Mesendoderm (in vitro differentiated cells): ENCODE measurements around the gene CXCR6.

Experiments used
- DNase-seq: peaks from one replicate; pipeline ENCODE4 v3.0.0; 2013
- H2AK5ac ChIP-seq: 2 replicates; pipeline ENCODE4 v1.6.1; 2013; ENCODE audit warnings: low read length, inconsistent platforms
- H2BK120ac ChIP-seq: 2 replicates; pipeline ENCODE4 v1.6.1; 2013; ENCODE audit warnings: low read depth, mild to moderate bottlenecking, low read length, moderate library complexity, mixed read lengths
- H2BK15ac ChIP-seq: replicated peaks from 2 replicates; pipeline ENCODE4 v1.6.1; 2013; ENCODE audit warnings: low read depth, mild to moderate bottlenecking, moderate library complexity
- H2BK5ac ChIP-seq: 2 replicates; pipeline ENCODE4 v1.6.1; 2013; ENCODE audit warnings: low read length, inconsistent platforms
- H3K18ac ChIP-seq: 2 replicates; pipeline ENCODE4 v1.6.1; 2013; ENCODE audit warnings: mild to moderate bottlenecking, low read length, mixed read lengths
- H3K23ac ChIP-seq: one replicate; pipeline ENCODE4 v1.6.1; 2013; ENCODE audit warnings: low read length
- H3K27ac ChIP-seq: 2 replicates; pipeline ENCODE4 v1.5.1; 2013; ENCODE audit warnings: low read depth, mild to moderate bottlenecking, inconsistent platforms, low read length, moderate library complexity
- H3K27me3 ChIP-seq: 2 replicates; pipeline ENCODE4 v1.6.1; 2013; ENCODE audit warnings: low read length, control low read depth, mild to moderate bottlenecking, inconsistent platforms; ENCODE audit not compliant: insufficient read depth, poor library complexity
- H3K36me3 ChIP-seq: 2 replicates; pipeline ENCODE4 v1.6.1; 2013; ENCODE audit warnings: low read length, inconsistent platforms; ENCODE audit not compliant: control insufficient read depth, insufficient read depth
- H3K4ac ChIP-seq: one replicate; pipeline ENCODE4 v1.6.1; 2013; ENCODE audit warnings: low read depth, mild to moderate bottlenecking, low read length, moderate library complexity
- H3K4me1 ChIP-seq: 2 replicates; pipeline ENCODE4 v1.6.1; 2013; ENCODE audit warnings: low read depth, low read length, inconsistent platforms; ENCODE audit not compliant: control insufficient read depth
- H3K4me2 ChIP-seq: 2 replicates; pipeline ENCODE4 v1.6.1; 2013; ENCODE audit warnings: low read length
- H3K4me3 ChIP-seq: 2 replicates; pipeline ENCODE4 v1.5.1; 2013; ENCODE audit warnings: mild to moderate bottlenecking, low read length
- H3K56ac ChIP-seq: one replicate; pipeline ENCODE4 v1.6.1; 2013; ENCODE audit warnings: low read length
- H3K79me1 ChIP-seq: 2 replicates; pipeline ENCODE4 v1.6.1; 2013; ENCODE audit warnings: low read length, inconsistent platforms
- H3K79me2 ChIP-seq: 2 replicates; pipeline ENCODE4 v1.6.1; 2013; ENCODE audit warnings: mild to moderate bottlenecking, low read length; ENCODE audit not compliant: control insufficient read depth, insufficient read depth
- H3K9ac ChIP-seq: 2 replicates; pipeline ENCODE4 v1.6.1; 2013; ENCODE audit warnings: low read length, inconsistent platforms
- H4K5ac ChIP-seq: one replicate; pipeline ENCODE4 v1.6.1; 2013; ENCODE audit warnings: low read length
- H4K8ac ChIP-seq: one replicate; pipeline ENCODE4 v1.6.1; 2013; ENCODE audit warnings: low read depth, mild to moderate bottlenecking, control low read depth, low read length, moderate library complexity
- WGBS: extraction: QIAGEN DNeasy Blood & Tissue Kit; methylation state at CpG from one replicate; pipeline ENCODE4 v1.1.7; 2013; ENCODE audit warnings: low lambda C conversion rate, missing lambda C conversion rate; ENCODE audit not compliant: insufficient coverage; ENCODE audit errors: extremely low coverage; 5-methylcytosine and 5-hydroxymethylcytosine counted together

CXCR6 gene

GRCh38 chr3:45940004-45940780 is 3.1 kb upstream of the CXCR6 start:
- no peak overlapping the region for H3K4me3 ChIP-seq
- no peaks in the 10 kb centered on the region for H3K79me1 ChIP-seq
- no peak overlapping the region for H4K8ac ChIP-seq
- H2BK5ac ChIP-seq, result no peak overlapping the region
- H2BK120ac ChIP-seq, result no peak overlapping the region
- H3K27me3 ChIP-seq, result no peaks in the 10 kb centered on the region
- H3K9ac ChIP-seq, result no peak overlapping the region
- no peak overlapping the region for H3K18ac ChIP-seq
- no peak overlapping the region for H2AK5ac ChIP-seq
- H4K5ac ChIP-seq, result no peak overlapping the region
- no peak overlapping the region for H3K56ac ChIP-seq
- H3K4ac ChIP-seq, result no peak overlapping the region
- peak; percentile 29 for DNase-seq
- H2BK15ac ChIP-seq, result no peak overlapping the region
- H3K27ac ChIP-seq, result no peak overlapping the region
- no peaks in the 10 kb centered on the region for H3K4me1 ChIP-seq
- H3K79me2 ChIP-seq, result no peaks in the 10 kb centered on the region
- WGBS, result no CpG with 5 or more reads among the region's 7 CpGs
- H3K36me3 ChIP-seq, result no peaks in the 10 kb centered on the region
- H3K23ac ChIP-seq, result no peak overlapping the region
- H3K4me2 ChIP-seq, result no peak overlapping the region

DNA sequence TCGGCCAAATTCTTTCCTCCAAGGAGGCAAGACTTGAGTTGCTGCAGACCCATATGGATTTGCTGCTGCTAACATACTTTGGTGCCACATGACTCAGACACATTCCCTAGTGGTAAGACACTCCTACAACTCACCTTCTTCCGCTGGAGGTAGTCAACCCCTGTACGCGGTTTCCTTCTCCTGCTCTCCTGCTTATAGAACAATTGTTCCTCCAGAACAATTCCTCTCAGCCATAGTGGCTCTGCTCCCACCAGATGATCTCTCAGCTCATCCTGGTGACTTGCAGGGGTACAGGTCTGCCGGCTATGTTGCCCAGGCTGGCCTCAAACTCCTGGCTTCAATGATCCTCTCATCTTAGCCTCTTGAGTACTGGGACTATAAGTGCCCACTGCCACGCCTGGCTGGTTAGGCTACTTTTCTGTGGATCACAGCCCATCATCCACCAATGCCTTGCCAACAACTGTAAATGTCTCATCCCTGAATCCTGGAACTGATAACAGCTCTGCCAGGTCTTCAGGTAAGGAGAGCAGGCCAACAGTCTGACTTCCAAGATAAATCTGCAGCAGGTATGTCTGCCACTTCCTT is 2.4 kb upstream of the CXCR6 start:
- no CpG with 5 or more reads among the region's 6 CpGs for WGBS

DNA sequence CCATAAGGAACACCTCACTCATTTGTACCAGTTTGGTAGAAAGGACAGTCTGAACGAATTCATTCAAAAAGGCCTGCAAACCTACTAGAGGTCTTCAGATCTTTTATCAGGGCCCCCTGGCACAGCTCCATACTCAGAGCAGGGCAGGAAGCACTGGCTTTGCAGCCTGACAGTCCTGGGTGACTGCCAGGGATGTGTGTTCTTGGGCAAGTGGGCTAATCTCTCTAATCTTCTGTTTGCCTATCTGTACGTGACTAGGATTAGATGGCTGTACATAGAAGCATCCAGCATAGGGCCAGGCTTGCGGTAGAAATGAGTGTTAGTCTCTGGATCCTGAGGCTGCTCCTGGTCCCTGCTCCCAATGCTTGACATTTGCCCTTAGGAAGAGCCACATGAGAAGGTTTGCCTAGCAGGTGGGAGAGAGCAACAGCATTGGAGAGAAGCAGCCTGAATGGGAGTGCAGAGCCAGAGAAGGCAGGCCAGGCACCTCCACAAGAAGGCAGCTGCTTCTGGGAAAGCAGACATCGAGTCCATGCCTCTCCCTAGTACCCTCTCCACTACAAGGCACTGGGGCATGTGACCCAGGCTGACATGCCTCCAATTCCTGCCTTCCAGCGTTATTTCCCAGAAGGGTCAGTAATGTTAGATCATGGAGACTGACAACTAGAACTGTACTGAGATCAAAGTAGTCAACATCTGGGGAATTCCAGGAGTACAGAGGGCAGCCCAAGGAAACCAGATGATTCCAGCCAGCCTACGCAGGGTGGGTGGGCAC is 1.0 kb upstream of the CXCR6 start:
- Histone ChIP-seq H3K79me2 (no peaks in the 10 kb centered on the region), H3K4ac (no peak overlapping the region), H2BK5ac (no peak overlapping the region), H3K56ac (no peak overlapping the region), H3K4me3 (no peak overlapping the region), H2BK120ac (no peak overlapping the region), H3K4me2 (no peak overlapping the region), H3K18ac (no peak overlapping the region), H2AK5ac (no peak overlapping the region), H3K4me1 (no peaks in the 10 kb centered on the region), H3K36me3 (no peaks in the 10 kb centered on the region), H3K27ac (no peak overlapping the region), H4K5ac (no peak overlapping the region), H2BK15ac (no peak overlapping the region), H3K9ac (no peak overlapping the region), H3K27me3 (no peaks in the 10 kb centered on the region), H3K23ac (no peak overlapping the region), H4K8ac (no peak overlapping the region), H3K79me1 (no peaks in the 10 kb centered on the region)
- WGBS, result no CpG with 5 or more reads among the region's 6 CpGs
- no peak for DNase-seq

More for the DNA sequence above, 2.4 kb upstream of the CXCR6 start:
- no peak overlapping the region for H3K4ac ChIP-seq
- DNase-seq, result peak; percentile 7
- no peak overlapping the region for H3K18ac ChIP-seq
- no peaks in the 10 kb centered on the region for H3K27me3 ChIP-seq
- H3K23ac ChIP-seq, result no peak overlapping the region
- no peaks in the 10 kb centered on the region for H3K4me1 ChIP-seq
- H4K8ac ChIP-seq, result no peak overlapping the region
- no peak overlapping the region for H3K4me3 ChIP-seq
- H3K36me3 ChIP-seq, result no peaks in the 10 kb centered on the region
- no peak overlapping the region for H3K9ac ChIP-seq
- H3K4me2 ChIP-seq, result no peak overlapping the region
- no peak overlapping the region for H3K27ac ChIP-seq
- no peak overlapping the region for H2BK120ac ChIP-seq
- H2BK15ac ChIP-seq, result no peak overlapping the region
- H2AK5ac ChIP-seq, result no peak overlapping the region
- no peak overlapping the region for H2BK5ac ChIP-seq
- H4K5ac ChIP-seq, result no peak overlapping the region
- H3K79me2 ChIP-seq, result no peaks in the 10 kb centered on the region
- no peak overlapping the region for H3K56ac ChIP-seq
- no peaks in the 10 kb centered on the region for H3K79me1 ChIP-seq

GRCh38 chr3:45944830-45945620 is 1.8 kb downstream of the CXCR6 start:
- Histone ChIP-seq H2BK15ac (no peak overlapping the region), H4K5ac (no peak overlapping the region), H3K27me3 (no peaks in the 10 kb centered on the region), H4K8ac (no peak overlapping the region), H3K23ac (no peak overlapping the region), H3K9ac (no peak overlapping the region), H3K56ac (no peak overlapping the region), H2AK5ac (no peak overlapping the region), H3K36me3 (no peaks in the 10 kb centered on the region), H3K79me1 (no peaks in the 10 kb centered on the region), H2BK120ac (no peak overlapping the region), H3K18ac (no peak overlapping the region), H3K4ac (no peak overlapping the region), H2BK5ac (no peak overlapping the region), H3K79me2 (no peaks in the 10 kb centered on the region), H3K4me2 (no peak overlapping the region), H3K27ac (no peak overlapping the region), H3K4me1 (no peaks in the 10 kb centered on the region), H3K4me3 (no peak overlapping the region)
- no peak for DNase-seq
- no CpG with 5 or more reads among the region's 5 CpGs for WGBS

DNA sequence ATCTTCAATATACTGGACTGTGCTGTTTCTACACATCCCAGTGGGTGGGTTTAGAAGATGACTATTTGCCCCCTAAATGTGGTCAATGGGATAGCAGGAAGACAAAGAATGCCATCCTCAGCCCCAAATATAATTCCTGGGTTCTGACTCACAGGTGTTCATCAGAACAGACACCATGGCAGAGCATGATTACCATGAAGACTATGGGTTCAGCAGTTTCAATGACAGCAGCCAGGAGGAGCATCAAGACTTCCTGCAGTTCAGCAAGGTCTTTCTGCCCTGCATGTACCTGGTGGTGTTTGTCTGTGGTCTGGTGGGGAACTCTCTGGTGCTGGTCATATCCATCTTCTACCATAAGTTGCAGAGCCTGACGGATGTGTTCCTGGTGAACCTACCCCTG is 3.0 kb downstream of the CXCR6 start:
- H3K4me2 ChIP-seq, result no peak overlapping the region
- no peak overlapping the region for H3K4me3 ChIP-seq
- H3K18ac ChIP-seq, result no peak overlapping the region
- no peak overlapping the region for H2BK5ac ChIP-seq
- H4K5ac ChIP-seq, result no peak overlapping the region
- H2BK15ac ChIP-seq, result no peak overlapping the region
- H3K27me3 ChIP-seq, result no peaks in the 10 kb centered on the region
- no peak overlapping the region for H3K23ac ChIP-seq
- H3K79me2 ChIP-seq, result no peaks in the 10 kb centered on the region
- H2BK120ac ChIP-seq, result no peak overlapping the region
- WGBS, result no CpG with 5 or more reads among the region's 1 CpG
- no peak overlapping the region for H3K9ac ChIP-seq
- H3K4me1 ChIP-seq, result no peaks in the 10 kb centered on the region
- H3K79me1 ChIP-seq, result no peaks in the 10 kb centered on the region
- DNase-seq, result peak; percentile 10
- no peak overlapping the region for H2AK5ac ChIP-seq
- H3K36me3 ChIP-seq, result no peaks in the 10 kb centered on the region
- no peak overlapping the region for H3K27ac ChIP-seq
- no peak overlapping the region for H4K8ac ChIP-seq
- no peak overlapping the region for H3K4ac ChIP-seq
- H3K56ac ChIP-seq, result no peak overlapping the region
